Neuronal stem cell (in vitro differentiated cells): Measurements from ENCODE around the gene TARS1. TPM values are rescaled to one million over a fixed set of nuclear protein-coding genes. Genes with fewer than 3 reads are reported as not detected.

ENCODE experiments used
- DNase-seq: peaks from one replicate; pipeline ENCODE4 v3.0.0-alpha.2; 2013; ENCODE audit warnings: low spot score
- H2AFZ ChIP-seq: one replicate; pipeline ENCODE4 v1.6.1; 2013; ENCODE audit warnings: mild to moderate bottlenecking, low read length, inconsistent platforms
- H2AK5ac ChIP-seq: 2 replicates; pipeline ENCODE4 v1.6.1; 2013; ENCODE audit warnings: low read depth, mild to moderate bottlenecking, inconsistent platforms, low read length, moderate library complexity, mixed read lengths
- H2BK120ac ChIP-seq: 2 replicates; pipeline ENCODE4 v1.6.1; 2013; ENCODE audit warnings: low read depth, mild to moderate bottlenecking, inconsistent platforms, low read length, moderate library complexity, mixed read lengths
- H2BK12ac ChIP-seq: one replicate; pipeline ENCODE4 v1.6.1; 2013; ENCODE audit warnings: low read length, inconsistent platforms
- H2BK15ac ChIP-seq: 2 replicates; pipeline ENCODE4 v1.6.1; 2013; ENCODE audit warnings: mild to moderate bottlenecking, low read length, inconsistent platforms, mixed read lengths
- H2BK5ac ChIP-seq: one replicate; pipeline ENCODE4 v1.6.1; 2013; ENCODE audit warnings: inconsistent platforms, mild to moderate bottlenecking, low read length, moderate library complexity
- H3K14ac ChIP-seq: one replicate; pipeline ENCODE4 v1.6.1; 2013; ENCODE audit warnings: low read length, inconsistent platforms
- H3K18ac ChIP-seq: 2 replicates; pipeline ENCODE4 v1.6.1; 2013; ENCODE audit warnings: low read length, inconsistent platforms
- H3K23ac ChIP-seq: 2 replicates; pipeline ENCODE4 v1.6.1; 2013; ENCODE audit warnings: low read depth, mild to moderate bottlenecking, mixed read lengths, low read length, inconsistent platforms; ENCODE audit not compliant: poor library complexity
- H3K27ac ChIP-seq: replicated peaks from 3 replicates; pipeline ENCODE4 v1.5.1; 2013; ENCODE audit warnings: low read length, inconsistent platforms
- H3K27me3 ChIP-seq, 3 experiments: 2 replicates each; pipeline ENCODE4 v1.6.1; 2013; ENCODE audit warnings: low read length in 3 of 3, mild to moderate bottlenecking in 2 of 3, inconsistent platforms in 1 of 3, low read depth in 1 of 3, mixed read lengths in 1 of 3, moderate library complexity in 1 of 3; ENCODE audit not compliant: control insufficient read depth in 3 of 3, insufficient read depth in 3 of 3
- H3K36me3 ChIP-seq, 2 donors: replicated peaks in 1 of 2; 2 replicates each; pipeline ENCODE4 v1.6.1; 2013; ENCODE audit warnings: low read length in 2 of 2; ENCODE audit not compliant: control insufficient read depth in 2 of 2, insufficient read depth in 2 of 2
- H3K4ac ChIP-seq: 2 replicates; pipeline ENCODE4 v1.6.1; 2013; ENCODE audit warnings: inconsistent platforms, mild to moderate bottlenecking, low read length, moderate library complexity
- H3K4me1 ChIP-seq, 2 donors: 1 replicate in 1 of 2; 2 replicates in 1 of 2; pipeline ENCODE4 v1.6.1; 2013; ENCODE audit warnings: low read length in 2 of 2, low read depth in 1 of 2; ENCODE audit not compliant: control insufficient read depth in 2 of 2, insufficient read depth in 1 of 2
- H3K4me2 ChIP-seq: one replicate; pipeline ENCODE4 v1.6.1; 2013; ENCODE audit warnings: mild to moderate bottlenecking, low read length, inconsistent platforms; ENCODE audit not compliant: insufficient read depth, poor library complexity, severe bottlenecking
- H3K4me3 ChIP-seq, 2 donors: 2 replicates each; pipeline ENCODE4 v1.5.1; 2013; ENCODE audit warnings: low read length in 2 of 2, mild to moderate bottlenecking in 2 of 2, inconsistent platforms in 1 of 2, moderate library complexity in 1 of 2
- H3K79me1 ChIP-seq: one replicate; pipeline ENCODE4 v1.6.1; 2013; ENCODE audit warnings: low read depth, mild to moderate bottlenecking, inconsistent platforms, low read length, moderate library complexity
- H3K9ac ChIP-seq: one replicate; pipeline ENCODE4 v1.6.1; 2013; ENCODE audit warnings: mild to moderate bottlenecking, low read depth, low read length, inconsistent platforms; ENCODE audit not compliant: poor library complexity
- H3K9me3 ChIP-seq, 2 donors: replicated peaks in 1 of 2; 2 replicates each; pipeline versions ENCODE3 to v1.6.1; 2013; ENCODE audit warnings: low read length in 2 of 2, mild to moderate bottlenecking in 2 of 2, inconsistent platforms in 1 of 2, low read depth in 1 of 2, mixed read lengths in 1 of 2, moderate library complexity in 1 of 2; ENCODE audit not compliant: control insufficient read depth in 2 of 2, insufficient read depth in 1 of 2
- H4K8ac ChIP-seq: one replicate; pipeline ENCODE4 v1.6.1; 2013; ENCODE audit warnings: low read depth, mild to moderate bottlenecking, inconsistent platforms, low read length, moderate library complexity
- H4K91ac ChIP-seq: one replicate; pipeline ENCODE4 v1.6.1; 2013; ENCODE audit warnings: low read length, low read depth, mild to moderate bottlenecking, inconsistent platforms; ENCODE audit not compliant: poor library complexity
- WGBS, 2 donors: extraction: QIAGEN DNeasy Blood & Tissue Kit; methylation state at CpG; one replicate each; pipeline ENCODE4 v1.1.7; 2013; ENCODE audit warnings: missing lambda C conversion rate in 2 of 2, mixed read lengths in 1 of 2; ENCODE audit not compliant: insufficient read length in 2 of 2, insufficient replicate concordance in 1 of 2; ENCODE audit errors: extremely low coverage in 2 of 2; 5-methylcytosine and 5-hydroxymethylcytosine counted together
- polyA plus RNA-seq, 2 experiments: library from polyadenylated mRNA; stranded (reverse); fragments of 200-250 nt; gene quantifications; one replicate each; pipeline ENCODE4 v1.2.3, GENCODE V29; 2013

Gene TARS1
- polyA plus RNA-seq (2013, experiment 1 of 2) = 66.5 TPM
- polyA plus RNA-seq (2013, experiment 2 of 2) = 67.4 TPM

DNA sequence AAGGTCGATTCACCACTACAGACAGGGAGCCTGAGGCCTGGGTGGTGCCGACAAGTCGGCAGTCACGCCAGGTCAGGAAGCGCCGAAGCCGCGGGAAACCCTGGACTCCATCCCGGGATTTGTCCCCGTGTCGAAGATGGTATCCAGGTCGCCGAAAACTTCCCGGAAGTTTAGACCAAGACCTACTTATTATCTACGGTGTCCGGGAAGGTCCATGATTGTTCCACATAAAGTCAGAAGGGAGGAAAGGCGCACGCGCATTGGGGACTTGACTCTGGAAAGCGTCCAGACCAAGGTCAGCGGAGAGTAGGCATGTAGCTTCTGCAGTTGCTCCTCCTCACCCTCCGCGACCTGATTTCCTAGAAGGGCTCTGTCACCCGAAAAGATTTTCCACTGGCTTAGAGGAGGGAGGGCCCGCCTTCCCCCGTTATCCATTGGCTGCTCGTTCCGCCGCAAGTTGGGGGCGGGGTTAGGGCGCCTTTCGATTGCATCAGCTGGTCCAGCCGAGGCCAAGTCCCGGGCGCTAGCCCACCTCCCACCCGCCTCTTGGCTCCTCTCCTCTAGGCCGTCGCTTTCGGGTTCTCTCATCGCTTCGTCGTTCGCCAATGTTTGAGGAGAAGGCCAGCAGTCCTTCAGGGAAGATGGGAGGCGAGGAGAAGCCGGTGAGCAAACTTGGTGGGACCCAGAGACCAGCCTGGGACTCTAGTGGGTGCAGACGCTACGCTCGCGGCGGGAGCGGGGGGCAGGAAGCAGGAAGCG lies at the start of gene TARS1:
Gene TARS1, plus strand, starts transcription at position 484 of the 759 bp plus-strand sequence. Its CDS starts 122 bp downstream, at position 606.
- no peak within 1 kb of the TSS for H3K14ac ChIP-seq
- peak; percentile 98 for DNase-seq
- peak within 1 kb of the TSS; percentile 38 for H3K23ac ChIP-seq
- no peak within 1 kb of the TSS for H2BK5ac ChIP-seq
- H3K4ac ChIP-seq = no peak within 1 kb of the TSS
- H2AK5ac ChIP-seq = no peak within 1 kb of the TSS
- H4K91ac ChIP-seq = no peak within 1 kb of the TSS
- H3K27ac ChIP-seq = peak within 1 kb of the TSS; percentile 78
- H2AFZ ChIP-seq = peak within 1 kb of the TSS; percentile 90
- H3K4me3 ChIP-seq = peak within 1 kb of the TSS; percentile 79 to 99
- peak within 1 kb of the TSS; percentile 61 for H3K18ac ChIP-seq
- H4K8ac ChIP-seq = no peak within 1 kb of the TSS
- H2BK120ac ChIP-seq = no peak within 1 kb of the TSS
- H3K9me3 ChIP-seq = peaks cover 0 to 2% of the 10 kb centered on the region in 2 donors
- no peaks in the 10 kb centered on the region for H3K27me3 ChIP-seq
- no peaks in the 10 kb centered on the region for H3K79me1 ChIP-seq
- H3K9ac ChIP-seq = peak within 1 kb of the TSS; percentile 82
- H2BK15ac ChIP-seq = no peak within 1 kb of the TSS
- peaks cover 4 to 9% of the 10 kb centered on the region in 2 donors for H3K4me1 ChIP-seq
- peaks cover under 1 to 28% of the 10 kb centered on the region in 2 donors for H3K36me3 ChIP-seq
- no CpG with 5 or more reads among the region's 52 CpGs for WGBS, 2 donors
- H3K4me2 ChIP-seq = peak within 1 kb of the TSS; percentile 67
- no peak within 1 kb of the TSS for H2BK12ac ChIP-seq

DNA sequence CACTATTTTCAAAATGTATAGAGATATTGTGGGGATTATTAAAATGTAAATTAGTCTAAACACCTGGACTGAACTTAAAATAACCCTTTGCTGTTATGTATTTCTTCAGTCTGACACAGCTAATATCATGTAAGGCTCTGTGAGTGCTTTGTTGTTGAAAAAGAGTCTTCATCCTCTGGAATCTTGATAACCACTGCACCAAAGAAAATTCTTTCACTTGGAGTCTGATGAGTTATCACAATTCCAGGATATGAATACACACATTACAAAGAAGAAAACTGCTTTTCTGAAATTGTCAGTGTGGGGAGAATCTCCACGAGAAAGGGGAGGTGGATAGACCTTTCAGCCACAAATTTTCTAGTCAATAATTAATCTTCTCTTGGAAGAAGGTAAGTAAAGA lies 42.3 kb upstream of the TARS1 start:
- Histone ChIP-seq H3K4me2 (no peak overlapping the region), H2BK120ac (no peak overlapping the region), H3K9me3 (no peaks in the 10 kb centered on the region), H3K36me3 (no peaks in the 10 kb centered on the region), H2AFZ (no peak overlapping the region), H3K18ac (no peak overlapping the region), H3K9ac (no peak overlapping the region), H4K91ac (no peak overlapping the region), H2BK12ac (no peak overlapping the region), H4K8ac (no peak overlapping the region), H3K79me1 (no peaks in the 10 kb centered on the region), H3K27ac (no peak overlapping the region), H3K27me3 (no peaks in the 10 kb centered on the region), H3K14ac (no peak overlapping the region), H2AK5ac (no peak overlapping the region), H2BK15ac (no peak overlapping the region), H3K4ac (no peak overlapping the region), H3K23ac (no peak overlapping the region), H3K4me1 (no peaks in the 10 kb centered on the region), H3K4me3 (no peak overlapping the region), H2BK5ac (no peak overlapping the region)
- no peak for DNase-seq
- WGBS, 2 donors = no CpG with 5 or more reads among the region's 1 CpG

DNA sequence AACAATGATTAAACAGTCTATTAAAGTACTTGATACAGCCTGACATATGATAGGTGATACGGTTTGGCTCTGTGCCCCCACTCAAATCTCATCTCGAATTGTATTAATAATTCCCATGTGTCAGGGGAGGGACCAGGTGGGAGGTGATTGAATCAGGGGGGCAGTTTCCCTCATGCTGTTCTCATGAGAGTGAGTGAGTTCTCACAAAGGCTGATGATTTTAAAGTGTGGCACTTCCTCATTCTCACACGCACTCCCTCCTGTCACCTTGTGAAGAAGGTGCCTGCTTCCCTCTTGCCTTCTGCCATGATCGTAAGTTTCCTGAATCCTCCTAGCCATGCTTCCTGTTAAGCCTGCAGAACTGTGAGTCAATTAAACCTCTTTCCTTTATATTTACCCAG lies 40.1 kb upstream of the TARS1 start:
- Histone ChIP-seq H3K79me1 (no peaks in the 10 kb centered on the region), H3K18ac (no peak overlapping the region), H3K27ac (no peak overlapping the region), H3K4ac (no peak overlapping the region), H2BK15ac (no peak overlapping the region), H3K14ac (no peak overlapping the region), H3K4me2 (no peak overlapping the region), H4K8ac (no peak overlapping the region), H2BK120ac (no peak overlapping the region), H2AFZ (no peak overlapping the region), H2BK5ac (no peak overlapping the region), H4K91ac (no peak overlapping the region), H3K27me3 (no peaks in the 10 kb centered on the region), H3K23ac (no peak overlapping the region), H3K4me3 (no peak overlapping the region), H3K9me3 (no peaks in the 10 kb centered on the region), H2BK12ac (no peak overlapping the region), H2AK5ac (no peak overlapping the region), H3K36me3 (no peaks in the 10 kb centered on the region), H3K4me1 (no peaks in the 10 kb centered on the region), H3K9ac (no peak overlapping the region)
- DNase-seq = no peak
- whole genome bisulfite sequencing, 2 donors = no CpG with 5 or more reads among the region's 4 CpGs

DNA sequence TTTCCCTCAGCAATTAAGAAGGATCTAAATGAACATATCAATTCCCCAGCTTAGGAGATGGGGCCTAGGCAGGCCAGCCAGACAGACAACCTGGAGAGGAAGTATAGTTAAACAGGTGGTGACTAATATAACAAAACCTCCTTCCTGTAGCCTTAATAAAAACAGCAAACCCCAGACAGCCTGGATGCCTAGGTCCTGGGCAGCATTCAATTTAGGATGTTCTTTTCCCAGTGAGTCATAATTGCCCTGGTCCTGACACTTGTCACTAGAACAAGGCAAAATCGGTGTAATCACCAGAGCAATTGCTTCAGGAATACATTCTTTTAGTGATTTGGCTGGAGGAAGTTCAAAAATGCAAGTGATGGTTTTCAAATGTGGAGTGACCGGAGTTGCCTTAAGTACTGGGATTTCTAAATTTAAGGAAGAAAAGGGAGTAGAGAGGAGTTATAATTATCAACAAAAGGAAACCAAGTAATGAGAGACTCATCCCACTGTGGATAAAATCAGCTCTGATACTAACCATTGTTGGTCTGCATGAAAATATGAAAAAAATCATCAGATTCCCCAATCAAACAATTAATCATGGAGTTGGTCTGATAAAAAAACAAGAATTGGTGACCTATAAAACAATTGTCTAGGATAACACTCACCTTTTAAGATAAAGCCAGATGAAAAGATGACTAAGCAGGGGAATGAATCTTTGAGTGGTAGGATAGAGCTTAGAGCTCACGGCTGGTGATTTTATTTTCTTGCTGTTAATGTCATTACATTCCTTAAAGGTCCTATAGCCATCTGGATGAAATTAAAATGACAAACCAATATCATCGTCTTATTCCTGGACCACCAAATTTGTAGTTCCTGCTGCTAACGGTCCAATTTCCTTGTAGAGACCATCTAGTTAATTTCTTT lies 39.0 kb upstream of the TARS1 start:
- H3K9me3 ChIP-seq = no peaks in the 10 kb centered on the region
- H2BK120ac ChIP-seq = no peak overlapping the region
- no peak overlapping the region for H3K4ac ChIP-seq
- H4K8ac ChIP-seq = no peak overlapping the region
- H2AFZ ChIP-seq = no peak overlapping the region
- H3K4me1 ChIP-seq = peaks cover 0 to 5% of the 10 kb centered on the region in 2 donors
- no peak overlapping the region for H3K14ac ChIP-seq
- no peaks in the 10 kb centered on the region for H3K27me3 ChIP-seq
- no peak overlapping the region for H3K4me2 ChIP-seq
- no peak overlapping the region for H2BK5ac ChIP-seq
- no peak overlapping the region for H3K23ac ChIP-seq
- H3K9ac ChIP-seq = no peak overlapping the region
- H2AK5ac ChIP-seq = no peak overlapping the region
- no peak overlapping the region for H4K91ac ChIP-seq
- no peak overlapping the region for H2BK12ac ChIP-seq
- H3K27ac ChIP-seq = no peak overlapping the region
- no peaks in the 10 kb centered on the region for H3K36me3 ChIP-seq
- H2BK15ac ChIP-seq = no peak overlapping the region
- H3K18ac ChIP-seq = no peak overlapping the region
- no peaks in the 10 kb centered on the region for H3K79me1 ChIP-seq
- no CpG with 5 or more reads among the region's 5 CpGs for WGBS, 2 donors
- no peak for DNase-seq
- H3K4me3 ChIP-seq = no peak overlapping the region
